A549 (cell line): ENCODE data around the gene TEAD3. TPM values are rescaled to one million over a fixed set of nuclear protein-coding genes. Genes with fewer than 3 reads are reported as not detected.

Experiments
- ATAC-seq, 2 experiments: fragments of 200-7000 bp in 1 of 2; fragments of >200 bp in 1 of 2; cut with Nextera tagmentation in 1 of 2; cut with Tn5 transposase in 1 of 2; 3 replicates each; pipeline versions ENCODE4 v1.8.0 to v1.9.1; 2018 to 2020; ENCODE audit warnings: mild to moderate bottlenecking in 1 of 2, moderate library complexity in 1 of 2
- CTCF ChIA-PET: fragments of 300-600 bp; sonication (Branson Sonifier 250); formaldehyde crosslinking; extraction: SDS; loops from one replicate; lab custom pipeline; 2021; ENCODE audit warnings: antibody characterized with exemption, inconsistent platforms; lab: Yijun Ruan, JAX
- POLR2A ChIA-PET: fragments of 350-600 bp; formaldehyde crosslinking; extraction: SDS; loops from one replicate; lab custom pipeline; 2021; ENCODE audit warnings: antibody characterized with exemption, inconsistent platforms; lab: Yijun Ruan, JAX
- DNase-seq, 2 experiments: peaks; one replicate each; pipeline versions ENCODE4 v3.0.0 to v3.0.0-alpha.2; 2011 to 2016; ENCODE audit warnings: low read depth in 1 of 2, low spot score in 1 of 2
- FAIRE-seq: peaks from 2 replicates; lab custom pipeline; 2011; peaks lifted over from hg19 to GRCh38; lab: Jason Lieb, UNC
- H3K27ac ChIP-seq, 2 experiments: fragments of >200 bp; sonication (Bioruptor Twin); formaldehyde crosslinking; 3 replicates each; pipeline ENCODE4 v1.5.1; 2016 to 2017
- H3K4me1 ChIP-seq: fragments of >200 bp; sonication (Bioruptor Twin); formaldehyde crosslinking; 3 replicates; pipeline ENCODE4 v1.6.1; 2016
- H3K4me2 ChIP-seq: fragments of >200 bp; sonication (Bioruptor Twin); formaldehyde crosslinking; 3 replicates; pipeline ENCODE4 v1.6.1; 2016
- H3K4me3 ChIP-seq: fragments of >200 bp; sonication (Bioruptor Twin); formaldehyde crosslinking; 3 replicates; pipeline ENCODE4 v1.5.1; 2016
- H3K9me3 ChIP-seq: fragments of >200 bp; sonication (Bioruptor Twin); formaldehyde crosslinking; 3 replicates; pipeline ENCODE4 v1.6.1; 2016
- ATOH8 ChIP-seq: fragments of 250-450 bp; sonication (Bioruptor Pico); IDR thresholded peaks from 2 replicates; pipeline ENCODE4 v1.5.0; 2020; ENCODE audit warnings: low read depth, mild to moderate bottlenecking, moderate library complexity
- BCL3 ChIP-seq: fragments of >200 bp; sonication (Bioruptor Twin); formaldehyde crosslinking; IDR thresholded peaks from 3 replicates; pipeline ENCODE4 v1.6.1; 2016
- CEBPB ChIP-seq, 2 experiments: fragments of >200 bp in 1 of 2; sonication (Bioruptor Twin) in 1 of 2; formaldehyde crosslinking in 1 of 2; IDR thresholded peaks; 2 replicates each; pipeline ENCODE4 v1.6.1; 2012 to 2016
- CHD2 ChIP-seq: fragments of 150-350 bp; IDR thresholded peaks from 2 replicates; pipeline ENCODE4 v1.6.1; 2014; ENCODE audit warnings: low read length; ENCODE audit not compliant: partially characterized antibody
- CHD4 ChIP-seq: fragments of 200-600 bp; sonication (generic); IDR thresholded peaks from 2 replicates; pipeline ENCODE4 v1.6.1; 2016; ENCODE audit warnings: antibody characterized with exemption, mild to moderate bottlenecking, borderline replicate concordance
- EHMT2 ChIP-seq: fragments of 200-600 bp; sonication (generic); IDR thresholded peaks from 2 replicates; pipeline ENCODE4 v1.6.1; 2016; ENCODE audit warnings: antibody characterized with exemption, low read depth, mild to moderate bottlenecking, moderate library complexity
- ESRRA ChIP-seq: fragments of 150-350 bp; IDR thresholded peaks from 2 replicates; pipeline ENCODE4 v1.6.1; 2014; ENCODE audit warnings: mild to moderate bottlenecking, low read length, borderline replicate concordance
- FOSL2 ChIP-seq, 2 experiments: fragments of 450-650 bp in 1 of 2; fragments of >200 bp in 1 of 2; sonication (Bioruptor Twin) in 1 of 2; formaldehyde crosslinking; IDR thresholded peaks; 2 replicates each; pipeline versions ENCODE4 v1.5.0 to v1.6.1; 2016 to 2020; ENCODE audit warnings: mild to moderate bottlenecking in 1 of 2, moderate library complexity in 1 of 2
- FOXS1 ChIP-seq: fragments of 250-450 bp; sonication (Bioruptor Pico); IDR thresholded peaks from 2 replicates; pipeline ENCODE4 v1.5.0; 2020; ENCODE audit warnings: mild to moderate bottlenecking, moderate library complexity
- GATA3 ChIP-seq: IDR thresholded peaks from 2 replicates; pipeline ENCODE4 v1.6.1; 2012; ENCODE audit warnings: borderline replicate concordance
- HDAC2 ChIP-seq: fragments of 200-600 bp; sonication (generic); IDR thresholded peaks from 2 replicates; pipeline ENCODE4 v1.6.1; 2016
- HOXA7 ChIP-seq: fragments of 250-450 bp; sonication (Bioruptor Pico); IDR thresholded peaks from 2 replicates; pipeline ENCODE4 v1.5.0; 2020; ENCODE audit warnings: mild to moderate bottlenecking, moderate library complexity
- KDM5A ChIP-seq: fragments of 200-600 bp; sonication (generic); IDR thresholded peaks from 2 replicates; pipeline ENCODE4 v1.6.1; 2016; ENCODE audit warnings: antibody characterized with exemption, mild to moderate bottlenecking
- NFE2L2 ChIP-seq: fragments of 150-350 bp; conservative IDR thresholded peaks from 2 replicates; pipeline ENCODE4 v1.6.1; 2014; ENCODE audit warnings: low read length
- NR3C1 ChIP-seq: fragments of >200 bp; sonication (Bioruptor Twin); formaldehyde crosslinking; IDR thresholded peaks from 3 replicates; pipeline ENCODE4 v1.6.1; 2017
- PHF8 ChIP-seq: fragments of 200-600 bp; sonication (generic); IDR thresholded peaks from 2 replicates; pipeline ENCODE4 v1.6.1; 2016; ENCODE audit warnings: low read depth, mild to moderate bottlenecking, antibody characterized with exemption, moderate library complexity, borderline replicate concordance
- POLR2AphosphoS2 ChIP-seq: conservative IDR thresholded peaks from 2 replicates; pipeline ENCODE4 v1.6.1; 2012; ENCODE audit warnings: low read length, improper control_type of control experiment, inconsistent platforms
- REST ChIP-seq: fragments of 200-600 bp; sonication (generic); IDR thresholded peaks from 2 replicates; pipeline ENCODE4 v1.6.1; 2016; ENCODE audit warnings: antibody characterized with exemption, mild to moderate bottlenecking, moderate library complexity
- TFCP2L1 ChIP-seq: fragments of 250-450 bp; sonication (Bioruptor Pico); IDR thresholded peaks from 2 replicates; pipeline ENCODE4 v1.5.0; 2021; ENCODE audit warnings: mild to moderate bottlenecking
- WGBS: methylation state at CpG from one replicate; pipeline ENCODE4 v1.1.6; 2017; ENCODE audit errors: missing lambda C conversion rate; 5-methylcytosine and 5-hydroxymethylcytosine counted together
- polyA plus RNA-seq, 4 experiments: library from polyadenylated mRNA; depleted of rRNA in 3 of 4; stranded (reverse); fragments of >200 nt; fragmentation: RNase III in 1 of 4; extraction: RNeasy Plus Mini Kit Qiagen cat#74134 plus additional on column Dnase treatment in 1 of 4; gene quantifications; 2 replicates in 3 of 4; 3 replicates in 1 of 4; pipeline ENCODE4 v1.2.3, GENCODE V29; 2011 to 2017

The TEAD3 gene
- polyA plus RNA-seq, 2 of the 4 experiments (the other 2 are of a cell fraction), result 2.1 to 4.2 TPM

GRCh38 chr6:35524380-35525020 lies 27.6 kb upstream of the TEAD3 start:
- WGBS, result 55% methylated on average over 3 of the region's 3 CpGs

More at GRCh38 chr6:35524380-35525020, 27.6 kb upstream of the TEAD3 start:
- ATAC-seq (no peak), DNase-seq (no peak)
- H3K9me3 ChIP-seq, result no peaks in the 10 kb centered on the region
- TF ChIP-seq KDM5A (no peak), FOSL2 (IDR thresholded peaks at IDR 0.05) (no peak), FOSL2 (CRISPR knock-in tag; IDR thresholded peaks at IDR 0.05) (no peak), REST (no peak), CHD2 (no peak), NFE2L2 (no peak), POLR2AphosphoS2 (no peak), CEBPB (IDR thresholded peaks at IDR 0.05) (no peak), ATOH8 (CRISPR knock-in tag) (no peak), EHMT2 (no peak), NR3C1 (no peak), HOXA7 (CRISPR knock-in tag) (no peak), GATA3 (no peak), TFCP2L1 (no peak), HDAC2 (no peak), PHF8 (no peak), CHD4 (no peak), ESRRA (no peak), BCL3 (no peak), FOXS1 (CRISPR knock-in tag) (no peak)
- TF ChIP-seq, all 56 proteins: peak for 0
- no peak for FAIRE-seq
- ChIA-PET CTCF (interaction anchor here (1.3 to 5.4 kb wide), 8 partner anchors 8 to 233 kb away, joined by 3 to 67 read pairs (median 5); partner anchors contain the start of gene ARMC12), POLR2A (no interaction called here)
- H3K4me2 ChIP-seq, result no peak overlapping the region
- no peak overlapping the region for H3K4me3 ChIP-seq
- H3K27ac ChIP-seq, result no peak overlapping the region
- no peaks in the 10 kb centered on the region for H3K4me1 ChIP-seq
